Endometrial microvascular endothelial cells (primary cell): ENCODE data around the gene SLC25A30. TPM values are rescaled to one million over a fixed set of nuclear protein-coding genes. Genes with fewer than 3 reads are reported as not detected.
"Not testable (repeated sequence)": the region's sequence is repeated elsewhere in the genome, so short reads cannot be mapped to it uniquely, and the experiment has no call there.

Experiments
- in situ Hi-C: cut with HindIII; loops from 2 replicates; pipeline ENCODE4 v1.10.0; 2017; ENCODE audit warnings: low sequenced_read_pairs, low pct_unique_long_range_greater_than_20kb; ENCODE audit errors: inconsistent ontology term
- total RNA-seq: library from RNA; depleted of rRNA; stranded (reverse); fragments of >200 nt; gene quantifications from one replicate; pipeline ENCODE4 v1.2.3, GENCODE V29; 2015; ENCODE audit errors: inconsistent ontology term

The SLC25A30 gene
- total RNA-seq, 1 donor from 2014 or later = 15.3 TPM

DNA sequence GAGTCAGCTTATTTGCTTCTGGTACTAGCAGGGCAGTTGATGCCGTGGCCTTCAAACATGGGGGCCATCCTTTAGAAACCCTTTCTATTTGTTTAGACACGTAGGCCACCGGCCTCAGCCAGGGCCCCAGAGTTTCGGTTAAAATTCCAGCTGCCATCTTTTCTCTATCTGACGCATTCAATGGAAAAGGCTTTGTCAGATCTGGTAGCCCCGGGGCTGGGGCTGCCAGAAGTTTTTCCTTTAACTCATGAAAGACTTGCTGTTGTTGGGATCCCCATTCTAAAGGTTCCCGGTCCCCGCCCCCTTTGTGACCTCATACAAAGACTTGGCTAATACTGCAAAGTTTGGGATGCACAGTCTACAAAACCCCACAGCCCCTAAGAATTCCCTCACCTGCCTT, 41.5 kb downstream of the SLC25A30 start:
- in situ Hi-C loops = not testable (repeated sequence)

DNA sequence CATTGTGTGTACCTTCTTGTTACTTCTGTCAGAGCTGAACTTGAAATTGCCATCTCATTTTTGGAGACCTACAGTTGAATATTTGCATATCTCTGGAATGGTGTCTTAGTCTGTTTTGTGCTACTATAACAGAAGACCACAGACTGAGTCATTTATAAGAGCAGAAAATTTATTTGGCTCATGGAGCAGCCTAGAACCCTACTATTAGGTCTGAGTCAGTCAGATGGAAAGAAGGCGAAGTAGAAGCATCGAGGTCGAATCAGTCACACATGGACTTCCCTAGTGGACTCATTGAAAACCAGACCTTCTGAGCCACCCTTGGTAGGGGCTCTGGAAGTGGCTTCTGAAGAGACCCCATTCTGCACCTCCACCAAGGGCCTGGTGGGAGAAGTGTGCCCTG, 43.3 kb downstream of the SLC25A30 start:
- in situ Hi-C loops = no loop called here

- in situ Hi-C loops = no loop called here
Observed at GRCh38 chr13:45373162-45373547, 45.0 kb downstream of the SLC25A30 start.

GRCh38 chr13:45372189-45373161, 45.7 kb downstream of the SLC25A30 start:
- in situ Hi-C loops = no loop called here

- in situ Hi-C loops = no loop called here
Observed at GRCh38 chr13:45370922-45371406, 47.2 kb downstream of the SLC25A30 start.

DNA sequence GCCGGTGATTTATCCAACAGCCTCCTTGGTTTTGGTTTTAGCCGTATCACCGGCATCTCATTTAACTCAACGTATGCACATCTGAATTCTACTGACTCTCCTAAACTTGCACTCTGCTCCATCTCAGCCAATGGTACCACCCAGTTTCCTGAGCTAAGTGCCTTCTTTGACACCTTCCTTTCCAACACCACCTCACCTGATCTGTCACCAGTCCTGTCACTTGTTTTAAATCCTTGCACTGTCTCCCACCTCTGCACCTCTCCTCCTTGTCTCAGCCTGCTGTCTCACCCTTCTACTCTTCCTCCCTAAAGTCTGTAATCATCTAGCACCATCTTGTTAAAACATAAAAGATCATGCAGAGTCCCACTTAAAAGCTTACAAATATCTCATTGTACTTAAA, 49.1 kb downstream of the SLC25A30 start:
- in situ Hi-C loops = no loop called here

- in situ Hi-C loops = no loop called here
Observed at GRCh38 chr13:45368571-45368970, 49.6 kb downstream of the SLC25A30 start.

DNA sequence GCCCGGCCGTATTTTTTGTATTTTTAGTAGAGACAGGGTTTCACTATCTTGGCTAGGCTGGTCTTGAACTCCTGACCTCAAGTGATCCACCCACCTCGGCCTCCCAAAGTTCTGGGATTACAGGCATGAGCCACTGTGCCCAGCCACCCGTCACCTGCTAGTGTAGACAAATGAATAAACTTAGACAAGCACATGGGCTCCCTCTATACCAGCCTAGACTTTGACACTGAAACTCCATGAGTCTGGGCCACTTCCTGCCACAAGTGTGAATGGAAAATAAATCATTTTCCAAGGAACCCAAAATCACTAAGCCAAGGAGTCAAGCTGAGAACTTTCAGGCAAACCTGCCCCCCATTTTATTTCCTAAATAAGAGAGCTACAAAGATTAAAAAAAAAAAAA, 50.2 kb downstream of the SLC25A30 start:
- in situ Hi-C loops = no loop called here

DNA sequence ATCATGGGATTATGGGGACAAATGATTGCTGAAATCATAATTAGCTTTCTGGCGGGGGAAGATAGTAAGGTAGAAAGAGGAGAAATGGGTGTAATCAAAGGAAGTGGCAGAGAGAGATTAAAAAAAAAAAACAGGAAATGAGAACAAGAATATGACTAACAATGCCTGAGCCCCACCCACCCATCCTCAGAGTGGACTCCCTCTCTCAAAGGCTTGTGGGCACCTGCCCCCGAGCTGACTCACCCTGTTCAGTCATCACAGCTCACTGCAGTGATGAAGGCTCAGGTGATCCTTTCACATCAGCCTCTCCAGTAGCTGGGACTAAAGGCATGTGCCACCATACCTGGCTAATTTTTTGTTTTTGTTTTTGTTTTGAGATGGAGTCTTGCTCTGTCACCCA, 50.8 kb downstream of the SLC25A30 start:
- in situ Hi-C loops = no loop called here

GRCh38 chr13:45365558-45365885, 52.7 kb downstream of the SLC25A30 start:
- in situ Hi-C loops = no loop called here

GRCh38 chr13:45364876-45365557, 53.2 kb downstream of the SLC25A30 start:
- in situ Hi-C loops = no loop called here

DNA sequence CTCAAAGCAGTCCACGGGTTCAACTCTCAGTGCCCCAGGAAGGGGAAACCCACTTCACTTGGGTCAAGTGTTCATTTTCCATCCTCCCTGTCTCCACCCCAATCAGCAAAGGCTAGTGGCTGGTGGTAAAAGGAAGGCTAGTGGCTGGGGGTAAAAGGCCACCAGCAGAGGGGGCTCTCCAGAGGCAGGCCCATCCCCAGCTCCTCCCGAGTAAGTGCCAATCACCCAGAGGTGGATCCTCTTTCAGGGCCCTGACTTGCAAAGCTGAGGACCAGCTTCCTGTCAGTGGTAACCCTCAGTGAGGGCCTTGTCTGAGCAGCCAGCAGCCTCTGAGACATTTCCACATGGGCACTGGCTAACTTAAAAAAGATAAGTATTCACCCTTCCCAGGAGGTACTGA, 55.2 kb downstream of the SLC25A30 start:
- in situ Hi-C loops = no loop called here

DNA sequence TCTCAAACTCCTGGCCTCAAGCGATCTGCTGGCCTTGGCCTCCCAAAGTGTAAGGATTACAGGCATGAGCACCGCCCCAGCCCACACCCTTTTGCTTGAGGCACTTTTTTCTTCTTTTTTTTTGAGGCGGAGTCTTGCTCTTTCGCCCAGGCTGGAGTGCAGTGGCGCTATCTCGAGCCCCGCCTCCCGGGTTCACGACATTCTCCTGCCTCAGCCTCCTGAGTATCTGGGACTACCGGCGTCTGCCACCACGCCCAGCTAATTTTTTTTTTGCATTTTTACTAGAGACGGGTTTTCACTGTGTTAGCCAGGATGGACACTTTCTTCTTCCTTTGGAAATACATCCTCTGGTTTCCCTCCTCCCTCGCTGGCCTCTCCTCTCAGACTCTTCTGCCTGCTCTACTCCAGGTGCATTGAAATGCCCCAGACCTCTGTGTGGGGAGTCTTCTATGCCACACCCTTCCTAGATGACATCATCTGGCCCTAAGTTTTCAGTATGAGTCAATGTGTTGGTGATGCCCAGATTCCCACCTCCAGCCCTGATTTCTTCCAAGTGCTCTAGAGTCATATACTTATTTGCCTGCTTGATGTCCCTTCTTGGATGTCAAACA, 56.5 kb downstream of the SLC25A30 start:
- in situ Hi-C loops = no loop called here

DNA sequence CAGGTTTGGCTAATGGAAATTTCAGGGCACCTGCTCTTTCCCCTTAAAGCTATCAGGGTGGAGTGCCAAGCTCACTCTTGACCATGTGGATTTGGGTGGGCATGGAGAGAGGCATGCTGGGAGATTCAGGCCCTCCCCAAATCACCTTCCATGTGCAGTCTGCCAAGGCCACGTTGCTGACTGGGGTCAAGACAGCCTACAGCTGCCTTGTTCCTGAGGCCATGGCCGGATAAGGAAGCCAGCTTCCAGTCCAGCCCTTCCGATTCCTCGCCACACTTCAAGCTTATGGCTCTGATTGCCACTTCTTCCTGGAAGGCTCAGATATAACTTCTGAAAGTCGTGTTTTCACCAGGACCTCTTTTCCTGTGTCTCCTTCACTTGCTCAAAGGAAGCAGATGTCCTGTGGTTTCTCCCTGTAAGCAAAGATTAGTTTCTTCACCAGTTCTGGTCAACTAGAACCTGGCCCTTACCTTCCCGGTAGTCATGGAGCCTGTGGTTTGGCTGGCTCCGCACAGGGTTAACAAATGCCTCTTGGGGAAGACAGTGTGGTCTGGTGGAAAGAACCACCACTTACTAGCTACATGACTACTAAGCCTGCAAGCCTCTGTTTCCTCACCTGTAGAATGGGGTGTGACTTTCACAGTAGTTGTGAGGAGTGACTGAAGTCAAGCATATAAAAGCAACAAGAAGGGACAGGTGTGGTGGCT, 61.1 kb downstream of the SLC25A30 start:
- in situ Hi-C loops = no loop called here

DNA sequence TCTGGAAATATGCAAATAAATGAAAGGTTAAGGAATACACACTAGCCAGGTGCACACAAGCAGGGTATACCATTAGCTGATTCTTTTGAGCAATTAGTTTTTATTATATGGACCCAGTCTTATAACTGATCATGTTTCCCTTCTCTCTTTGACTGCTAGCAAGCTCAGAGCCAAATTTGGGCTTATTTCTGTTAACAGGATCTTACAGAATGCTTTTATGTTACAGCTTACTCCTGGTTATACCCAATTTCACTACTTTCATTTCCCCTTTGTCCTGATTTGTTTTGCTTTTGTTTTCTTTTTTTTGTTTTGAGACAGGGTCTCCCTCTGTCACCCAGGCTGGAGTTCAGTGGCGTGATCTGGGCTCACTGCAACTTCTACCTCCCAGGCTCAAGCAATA, 64.3 kb downstream of the SLC25A30 start:
- in situ Hi-C loops = no loop called here

DNA sequence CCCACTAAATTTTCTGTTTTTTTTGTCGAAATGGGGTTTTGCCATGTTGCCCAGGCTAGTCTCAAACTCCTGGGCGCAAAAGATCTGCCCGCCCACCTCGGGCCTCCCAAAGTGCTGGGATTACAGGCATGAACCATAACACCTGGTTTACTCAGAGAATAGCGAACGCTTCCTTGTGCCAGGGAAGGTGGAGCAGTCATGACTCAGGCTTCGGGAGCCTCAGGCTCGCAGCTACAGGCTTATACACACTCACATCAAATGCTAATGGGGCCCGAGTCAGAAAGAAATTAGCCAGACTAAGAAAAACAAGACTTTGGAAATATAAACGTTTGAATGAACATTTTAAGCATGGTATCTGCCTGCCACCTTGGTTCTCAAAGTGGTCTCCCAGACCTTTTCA, 66.1 kb downstream of the SLC25A30 start:
- in situ Hi-C loops = no loop called here

DNA sequence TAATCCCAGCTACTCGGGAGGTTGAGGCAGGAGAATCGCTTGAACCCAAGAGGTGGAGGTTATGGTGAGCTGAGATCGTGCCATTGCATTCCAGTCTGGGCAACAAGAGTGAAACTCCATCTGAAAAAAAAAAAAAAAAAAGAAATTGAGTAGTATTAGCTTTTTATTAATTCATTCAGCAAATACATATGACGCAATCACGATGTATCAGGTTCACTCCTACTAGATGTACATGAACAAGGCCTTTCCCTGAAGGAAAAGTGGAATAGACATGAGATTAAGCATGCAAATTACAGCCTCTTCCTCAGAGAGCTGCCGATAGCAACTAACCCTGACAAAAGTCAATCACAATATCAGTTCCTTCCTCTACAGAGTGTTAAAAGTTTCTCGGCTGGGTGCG, 68.0 kb downstream of the SLC25A30 start:
- in situ Hi-C loops = no loop called here

GRCh38 chr13:45349438-45349837, 68.7 kb downstream of the SLC25A30 start:
- in situ Hi-C loops = no loop called here

DNA sequence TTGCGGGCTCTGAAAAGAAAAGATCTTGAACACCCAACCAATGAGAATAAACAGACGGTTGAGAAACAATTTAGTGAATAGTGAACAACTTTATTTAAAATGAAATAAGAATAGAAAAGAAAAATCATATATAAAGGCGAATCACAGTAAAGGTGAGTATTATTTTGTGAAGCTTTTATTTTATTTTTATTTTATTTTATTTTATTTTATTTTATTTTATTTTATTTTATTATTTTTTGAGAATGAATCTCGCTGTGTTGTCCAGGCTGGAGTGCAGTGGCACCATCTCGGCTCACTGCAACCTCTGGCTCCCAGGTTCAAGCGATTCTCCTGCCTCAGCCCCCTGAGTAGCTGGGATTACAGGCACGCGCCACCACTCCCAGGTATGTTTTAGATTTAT, 74.1 kb downstream of the SLC25A30 start:
- in situ Hi-C loops = not testable (repeated sequence)
